IMR-90 (cell line): ENCODE measurements around the gene CUL1.

Source experiments
- NFE2L2 ChIP-seq: fragments of 150-350 bp; IDR thresholded peaks from 2 replicates; pipeline ENCODE4 v1.6.1; 2016; ENCODE audit warnings: low read depth, mild to moderate bottlenecking, low read length
- POLR2A ChIP-seq: IDR thresholded peaks from 2 replicates; pipeline ENCODE4 v1.6.1; 2012; ENCODE audit warnings: mild to moderate bottlenecking, low read depth, low read length
- RFX5 ChIP-seq: IDR thresholded peaks from 2 replicates; pipeline ENCODE4 v1.8.0; 2012; ENCODE audit warnings: low read depth, mild to moderate bottlenecking, low read length, moderate library complexity
- TF ChIP-seq, protein P1 (sequence below): conservative IDR thresholded peaks from 2 replicates; pipeline ENCODE4 v1.5.1; 2012; ENCODE audit warnings: mild to moderate bottlenecking, low read depth, low read length, improper control_type of control experiment

GRCh38 chr7:148750442-148751355 is 52.0 kb downstream of the CUL1 start:
- TF ChIP-seq POLR2A (no peak), NFE2L2 (no peak), RFX5 (no peak)
- TF ChIP-seq, protein P1, sequence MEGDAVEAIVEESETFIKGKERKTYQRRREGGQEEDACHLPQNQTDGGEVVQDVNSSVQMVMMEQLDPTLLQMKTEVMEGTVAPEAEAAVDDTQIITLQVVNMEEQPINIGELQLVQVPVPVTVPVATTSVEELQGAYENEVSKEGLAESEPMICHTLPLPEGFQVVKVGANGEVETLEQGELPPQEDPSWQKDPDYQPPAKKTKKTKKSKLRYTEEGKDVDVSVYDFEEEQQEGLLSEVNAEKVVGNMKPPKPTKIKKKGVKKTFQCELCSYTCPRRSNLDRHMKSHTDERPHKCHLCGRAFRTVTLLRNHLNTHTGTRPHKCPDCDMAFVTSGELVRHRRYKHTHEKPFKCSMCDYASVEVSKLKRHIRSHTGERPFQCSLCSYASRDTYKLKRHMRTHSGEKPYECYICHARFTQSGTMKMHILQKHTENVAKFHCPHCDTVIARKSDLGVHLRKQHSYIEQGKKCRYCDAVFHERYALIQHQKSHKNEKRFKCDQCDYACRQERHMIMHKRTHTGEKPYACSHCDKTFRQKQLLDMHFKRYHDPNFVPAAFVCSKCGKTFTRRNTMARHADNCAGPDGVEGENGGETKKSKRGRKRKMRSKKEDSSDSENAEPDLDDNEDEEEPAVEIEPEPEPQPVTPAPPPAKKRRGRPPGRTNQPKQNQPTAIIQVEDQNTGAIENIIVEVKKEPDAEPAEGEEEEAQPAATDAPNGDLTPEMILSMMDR = no peak
